SK-N-SH (cell line): Measurements from ENCODE around the gene FAM89B. TPM values are rescaled to one million over a fixed set of nuclear protein-coding genes. Genes with fewer than 3 reads are reported as not detected.

ENCODE experiments used
- CTCF ChIA-PET: fragments of 300-600, 350-600 bp; formaldehyde crosslinking; extraction: SDS; loops from one replicate; lab custom pipeline; 2021; lab: Yijun Ruan, JAX
- POLR2A ChIA-PET: fragments of 350-600 bp; sonication (Branson Sonifier 250); formaldehyde crosslinking; extraction: SDS; loops from one replicate; lab custom pipeline; 2020; ENCODE audit warnings: antibody characterized with exemption, inconsistent platforms; lab: Yijun Ruan, JAX
- DNase-seq: peaks from one replicate; pipeline ENCODE4 v3.0.0; 2012
- H2AFZ ChIP-seq: fragments of 200-600 bp; sonication (generic); 2 replicates; pipeline ENCODE4 v1.8.1; 2016; ENCODE audit warnings: antibody characterized with exemption, mild to moderate bottlenecking, low read depth
- H3F3A ChIP-seq: fragments of 200-600 bp; sonication (generic); replicated peaks from 2 replicates; pipeline ENCODE3; 2016; ENCODE audit warnings: antibody characterized with exemption, mild to moderate bottlenecking; ENCODE audit not compliant: insufficient read depth
- H3K27ac ChIP-seq, 2 experiments: fragments of 200-500 bp in 1 of 2; fragments of 200-600 bp in 1 of 2; sonication (Bioruptor generic) in 1 of 2; sonication (generic), shearing (Covaris generic) in 1 of 2; 2 replicates each; pipeline versions ENCODE4 v1.5.1 to v1.6.1; 2014 to 2016; ENCODE audit warnings: low read depth in 2 of 2, inconsistent platforms in 1 of 2, low read length in 1 of 2, mild to moderate bottlenecking in 1 of 2, mixed read lengths in 1 of 2
- H3K27me3 ChIP-seq: fragments of 200-600 bp; sonication (generic), shearing (Covaris generic); 2 replicates; pipeline ENCODE4 v1.6.1; 2016; ENCODE audit warnings: mixed run types; ENCODE audit not compliant: insufficient read depth
- H3K36me3 ChIP-seq, 2 experiments: fragments of 200-500 bp in 1 of 2; fragments of 200-600 bp in 1 of 2; sonication (Bioruptor generic) in 1 of 2; sonication (generic) in 1 of 2; replicated peaks in 1 of 2; 2 replicates each; pipeline versions ENCODE3 to v1.5.1; 2014 to 2016; ENCODE audit warnings: low read length in 1 of 2, mild to moderate bottlenecking in 1 of 2; ENCODE audit not compliant: insufficient read depth in 2 of 2, control insufficient read depth in 1 of 2
- H3K4me1 ChIP-seq, 2 experiments: fragments of 200-500 bp in 1 of 2; fragments of 200-600 bp in 1 of 2; sonication (Bioruptor generic) in 1 of 2; sonication (generic), shearing (Covaris generic) in 1 of 2; 2 replicates each; pipeline versions ENCODE4 v1.5.1 to v1.6.1; 2014 to 2016; ENCODE audit warnings: low read depth in 1 of 2, low read length in 1 of 2, mixed run types in 1 of 2; ENCODE audit not compliant: insufficient read depth in 2 of 2, control insufficient read depth in 1 of 2
- H3K4me2 ChIP-seq: fragments of 200-600 bp; sonication (generic), shearing (Covaris generic); 2 replicates; pipeline ENCODE4 v1.6.1; 2017; ENCODE audit warnings: mixed run types
- H3K4me3 ChIP-seq, 2 experiments: fragments of 200-500 bp in 1 of 2; fragments of 200-600 bp in 1 of 2; sonication (Bioruptor generic) in 1 of 2; sonication (generic), shearing (Covaris generic) in 1 of 2; 2 replicates each; pipeline versions ENCODE4 v1.5.1 to v1.8.1; 2014 to 2016; ENCODE audit warnings: low read depth in 2 of 2, inconsistent platforms in 1 of 2, low read length in 1 of 2, mild to moderate bottlenecking in 1 of 2, mixed read lengths in 1 of 2, moderate library complexity in 1 of 2
- H3K79me2 ChIP-seq: fragments of 200-600 bp; sonication (generic); 2 replicates; pipeline ENCODE4 v1.8.1; 2017; ENCODE audit warnings: mild to moderate bottlenecking; ENCODE audit not compliant: insufficient read depth
- H3K9ac ChIP-seq: fragments of 200-600 bp; sonication (generic); 2 replicates; pipeline ENCODE4 v1.6.1; 2017; ENCODE audit warnings: mixed run types
- H3K9me2 ChIP-seq: fragments of 200-600 bp; sonication (generic); 2 replicates; pipeline ENCODE4 v1.6.1; 2017; ENCODE audit warnings: mixed run types
- H3K9me3 ChIP-seq: fragments of 200-600 bp; sonication (generic); 2 replicates; pipeline ENCODE4 v1.6.1; 2017; ENCODE audit warnings: mixed run types, mild to moderate bottlenecking, moderate library complexity
- H4K20me1 ChIP-seq: fragments of 200-600 bp; sonication (generic); 2 replicates; pipeline ENCODE4 v1.6.1; 2017; ENCODE audit warnings: mild to moderate bottlenecking, mixed run types; ENCODE audit not compliant: insufficient read depth
- FOXM1 ChIP-seq: IDR thresholded peaks from 2 replicates; pipeline ENCODE4 v1.4.0; 2012; ENCODE audit warnings: low read depth, mild to moderate bottlenecking
- MXI1 ChIP-seq: IDR thresholded peaks from 2 replicates; pipeline ENCODE4 v1.6.1; 2012; ENCODE audit warnings: mild to moderate bottlenecking, low read depth, low read length, improper control_type of control experiment
- RXRA ChIP-seq: IDR thresholded peaks from 2 replicates; pipeline ENCODE4 v1.4.0; 2012; ENCODE audit warnings: low read depth, mild to moderate bottlenecking, borderline replicate concordance
- SMC3 ChIP-seq: IDR thresholded peaks from 2 replicates; pipeline ENCODE4 v1.6.1; 2012; ENCODE audit warnings: low read depth, low read length, improper control_type of control experiment
- TAF1 ChIP-seq: IDR thresholded peaks from 2 replicates; pipeline ENCODE4 v1.6.1; 2012; ENCODE audit warnings: low read depth, mild to moderate bottlenecking, low read length, moderate library complexity, borderline replicate concordance
- TCF12 ChIP-seq: IDR thresholded peaks from 2 replicates; pipeline ENCODE4 v1.4.0; 2012
- WGBS: methylation state at CpG from one replicate; pipeline ENCODE4 v1.1.6; 2017; ENCODE audit warnings: low lambda C conversion rate; 5-methylcytosine and 5-hydroxymethylcytosine counted together
- polyA plus RNA-seq, 3 experiments: library from polyadenylated mRNA; depleted of rRNA; stranded (reverse); fragments of >200 nt; gene quantifications; 2 replicates each; pipeline ENCODE4 v1.2.3, GENCODE V29; 2012
- TF ChIP-seq, protein P1 (sequence below): IDR thresholded peaks from 2 replicates; pipeline ENCODE4 v1.6.1; 2012; ENCODE audit warnings: mild to moderate bottlenecking, low read depth, low read length, moderate library complexity
- TF ChIP-seq, protein P2 (sequence below): fragments of 200-600 bp; sonication (generic); IDR thresholded peaks from 2 replicates; pipeline ENCODE4 v1.6.1; 2017; ENCODE audit warnings: antibody characterized with exemption, mild to moderate bottlenecking, moderate library complexity
- TF ChIP-seq, protein P3 (sequence below): IDR thresholded peaks from 2 replicates; pipeline ENCODE4 v1.4.0; 2012; ENCODE audit warnings: low read depth, borderline replicate concordance
- TF ChIP-seq, protein P4 (sequence below): IDR thresholded peaks from 2 replicates; pipeline ENCODE4 v1.4.0; 2012; ENCODE audit warnings: low read depth

Gene FAM89B
- polyA plus RNA-seq, 1 of the 3 experiments (the other 2 are of a cell fraction): 65.3 TPM

DNA sequence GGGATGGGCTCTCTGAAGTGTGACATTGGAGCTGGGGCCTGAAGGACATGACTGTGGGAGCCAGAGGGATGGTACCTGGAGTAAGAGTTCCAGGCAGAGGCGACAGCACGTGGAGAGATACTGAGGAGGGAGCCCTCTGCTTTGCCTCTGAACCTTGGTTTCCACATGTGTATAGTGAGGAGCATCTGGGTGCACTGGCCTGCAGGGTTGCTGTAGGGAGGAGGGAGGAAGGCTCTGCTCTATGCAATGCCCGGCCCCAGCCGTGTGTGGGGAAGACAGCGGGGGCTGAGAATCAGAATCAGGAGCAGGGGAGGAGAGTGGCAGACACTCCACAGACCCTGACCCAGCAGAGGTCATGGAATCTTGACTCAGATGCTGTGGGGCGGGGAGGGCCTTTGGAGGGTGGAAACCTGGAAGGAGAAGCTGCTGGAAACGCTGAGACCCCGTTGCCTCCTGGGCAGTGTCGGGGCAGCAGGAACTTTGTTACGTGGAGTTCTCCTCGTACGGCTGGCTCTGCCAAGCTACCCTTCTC lies 43.5 kb upstream of the FAM89B start:
- H3K27ac ChIP-seq: no peak overlapping the region
- ChIA-PET POLR2A (interaction anchor here (1.0 kb wide), 1 partner anchor 23 kb away, joined by 3 read pairs; no protein-coding TSS in a partner anchor), CTCF (interaction anchor here (0.9 to 6.7 kb wide), 6 partner anchors 11 to 65 kb away, joined by 3 to 69 read pairs (median 6); partner anchors contain the start of gene ZNRD2)
- DNase-seq: no peak
- peaks cover 20 to 45% of the 10 kb centered on the region in 2 experiments for H3K36me3 ChIP-seq
- no peak overlapping the region for H3K9ac ChIP-seq
- H3K4me3 ChIP-seq: no peak overlapping the region
- H3K9me2 ChIP-seq: no peaks in the 10 kb centered on the region
- peaks cover 30% of the 10 kb centered on the region for H3K79me2 ChIP-seq
- peaks cover 19% of the 10 kb centered on the region for H3F3A ChIP-seq
- TF ChIP-seq, protein P1, sequence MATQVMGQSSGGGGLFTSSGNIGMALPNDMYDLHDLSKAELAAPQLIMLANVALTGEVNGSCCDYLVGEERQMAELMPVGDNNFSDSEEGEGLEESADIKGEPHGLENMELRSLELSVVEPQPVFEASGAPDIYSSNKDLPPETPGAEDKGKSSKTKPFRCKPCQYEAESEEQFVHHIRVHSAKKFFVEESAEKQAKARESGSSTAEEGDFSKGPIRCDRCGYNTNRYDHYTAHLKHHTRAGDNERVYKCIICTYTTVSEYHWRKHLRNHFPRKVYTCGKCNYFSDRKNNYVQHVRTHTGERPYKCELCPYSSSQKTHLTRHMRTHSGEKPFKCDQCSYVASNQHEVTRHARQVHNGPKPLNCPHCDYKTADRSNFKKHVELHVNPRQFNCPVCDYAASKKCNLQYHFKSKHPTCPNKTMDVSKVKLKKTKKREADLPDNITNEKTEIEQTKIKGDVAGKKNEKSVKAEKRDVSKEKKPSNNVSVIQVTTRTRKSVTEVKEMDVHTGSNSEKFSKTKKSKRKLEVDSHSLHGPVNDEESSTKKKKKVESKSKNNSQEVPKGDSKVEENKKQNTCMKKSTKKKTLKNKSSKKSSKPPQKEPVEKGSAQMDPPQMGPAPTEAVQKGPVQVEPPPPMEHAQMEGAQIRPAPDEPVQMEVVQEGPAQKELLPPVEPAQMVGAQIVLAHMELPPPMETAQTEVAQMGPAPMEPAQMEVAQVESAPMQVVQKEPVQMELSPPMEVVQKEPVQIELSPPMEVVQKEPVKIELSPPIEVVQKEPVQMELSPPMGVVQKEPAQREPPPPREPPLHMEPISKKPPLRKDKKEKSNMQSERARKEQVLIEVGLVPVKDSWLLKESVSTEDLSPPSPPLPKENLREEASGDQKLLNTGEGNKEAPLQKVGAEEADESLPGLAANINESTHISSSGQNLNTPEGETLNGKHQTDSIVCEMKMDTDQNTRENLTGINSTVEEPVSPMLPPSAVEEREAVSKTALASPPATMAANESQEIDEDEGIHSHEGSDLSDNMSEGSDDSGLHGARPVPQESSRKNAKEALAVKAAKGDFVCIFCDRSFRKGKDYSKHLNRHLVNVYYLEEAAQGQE: no peak
- TF ChIP-seq, protein P2, sequence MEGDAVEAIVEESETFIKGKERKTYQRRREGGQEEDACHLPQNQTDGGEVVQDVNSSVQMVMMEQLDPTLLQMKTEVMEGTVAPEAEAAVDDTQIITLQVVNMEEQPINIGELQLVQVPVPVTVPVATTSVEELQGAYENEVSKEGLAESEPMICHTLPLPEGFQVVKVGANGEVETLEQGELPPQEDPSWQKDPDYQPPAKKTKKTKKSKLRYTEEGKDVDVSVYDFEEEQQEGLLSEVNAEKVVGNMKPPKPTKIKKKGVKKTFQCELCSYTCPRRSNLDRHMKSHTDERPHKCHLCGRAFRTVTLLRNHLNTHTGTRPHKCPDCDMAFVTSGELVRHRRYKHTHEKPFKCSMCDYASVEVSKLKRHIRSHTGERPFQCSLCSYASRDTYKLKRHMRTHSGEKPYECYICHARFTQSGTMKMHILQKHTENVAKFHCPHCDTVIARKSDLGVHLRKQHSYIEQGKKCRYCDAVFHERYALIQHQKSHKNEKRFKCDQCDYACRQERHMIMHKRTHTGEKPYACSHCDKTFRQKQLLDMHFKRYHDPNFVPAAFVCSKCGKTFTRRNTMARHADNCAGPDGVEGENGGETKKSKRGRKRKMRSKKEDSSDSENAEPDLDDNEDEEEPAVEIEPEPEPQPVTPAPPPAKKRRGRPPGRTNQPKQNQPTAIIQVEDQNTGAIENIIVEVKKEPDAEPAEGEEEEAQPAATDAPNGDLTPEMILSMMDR: no peak
- TF ChIP-seq, protein P3, sequence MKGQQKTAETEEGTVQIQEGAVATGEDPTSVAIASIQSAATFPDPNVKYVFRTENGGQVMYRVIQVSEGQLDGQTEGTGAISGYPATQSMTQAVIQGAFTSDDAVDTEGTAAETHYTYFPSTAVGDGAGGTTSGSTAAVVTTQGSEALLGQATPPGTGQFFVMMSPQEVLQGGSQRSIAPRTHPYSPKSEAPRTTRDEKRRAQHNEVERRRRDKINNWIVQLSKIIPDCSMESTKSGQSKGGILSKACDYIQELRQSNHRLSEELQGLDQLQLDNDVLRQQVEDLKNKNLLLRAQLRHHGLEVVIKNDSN: no peak
- TF ChIP-seq, protein P4, sequence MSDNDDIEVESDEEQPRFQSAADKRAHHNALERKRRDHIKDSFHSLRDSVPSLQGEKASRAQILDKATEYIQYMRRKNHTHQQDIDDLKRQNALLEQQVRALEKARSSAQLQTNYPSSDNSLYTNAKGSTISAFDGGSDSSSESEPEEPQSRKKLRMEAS: no peak
- TF ChIP-seq TAF1 (no peak), FOXM1 (no peak), SMC3 (no peak), RXRA (no peak), TCF12 (no peak), MXI1 (no peak)
- peaks cover 13% of the 10 kb centered on the region; the same call in 1 of the 2 replicates for H4K20me1 ChIP-seq
- H3K4me2 ChIP-seq: no peak overlapping the region
- WGBS: 87% methylated on average over 12 of the region's 12 CpGs
- peaks cover 5 to 17% of the 10 kb centered on the region in 2 experiments; a peak in 3 of 4 replicates for H3K4me1 ChIP-seq
- no peaks in the 10 kb centered on the region for H3K9me3 ChIP-seq
- H2AFZ ChIP-seq: no peak overlapping the region
- no peaks in the 10 kb centered on the region for H3K27me3 ChIP-seq
